ENCODE results near the gene SLC44A5.

GRCh38 chr1:75237316-75237715, 373.6 kb downstream of the SLC44A5 start:
- TF ChIP-seq RXRA (IDR thresholded peaks at IDR 0.05) (no peak), SP1 (IDR thresholded peaks at IDR 0.05) (no peak), CTCF (IDR thresholded peaks at IDR 0.05; ENCODE audit: low read depth, low read length, missing input control) (no peak)
